Smooth muscle cell (in vitro differentiated cells): ENCODE data around the gene FYCO1. TPM values are rescaled to one million over a fixed set of nuclear protein-coding genes. Genes with fewer than 3 reads are reported as not detected.

ENCODE experiments used
- DNase-seq: peaks from one replicate; lab custom pipeline; 2025; ENCODE audit not compliant: unreplicated experiment; lab: John Stamatoyannopoulos, UW
- H2AFZ ChIP-seq: fragments of 200-600 bp; sonication (generic); 2 replicates; pipeline ENCODE4 v1.6.0; 2016; ENCODE audit warnings: antibody characterized with exemption, low read depth, mild to moderate bottlenecking
- H3F3A ChIP-seq: fragments of 200-600 bp; sonication (generic); 2 replicates; pipeline ENCODE4 v1.6.0; 2017; ENCODE audit warnings: antibody characterized with exemption, low read depth
- H3K27ac ChIP-seq: fragments of 200-600 bp; sonication (generic); 2 replicates; pipeline ENCODE4 v1.5.1; 2016; ENCODE audit warnings: low read depth, mild to moderate bottlenecking
- H3K27me3 ChIP-seq: fragments of 200-600 bp; sonication (generic); 2 replicates; pipeline ENCODE4 v1.6.1; 2016; ENCODE audit warnings: low read depth, mild to moderate bottlenecking
- H3K36me3 ChIP-seq: fragments of 200-600 bp; sonication (generic); 2 replicates; pipeline ENCODE4 v1.5.1; 2016; ENCODE audit warnings: low read depth
- H3K4me1 ChIP-seq: fragments of 200-600 bp; sonication (generic); 2 replicates; pipeline ENCODE4 v1.5.1; 2016; ENCODE audit warnings: low read depth
- H3K4me2 ChIP-seq: fragments of 200-600 bp; sonication (generic); 2 replicates; pipeline ENCODE4 v1.6.0; 2016; ENCODE audit warnings: mild to moderate bottlenecking
- H3K4me3 ChIP-seq: fragments of 200-600 bp; sonication (generic); 2 replicates; pipeline ENCODE4 v1.5.1; 2016; ENCODE audit warnings: mild to moderate bottlenecking
- H3K79me2 ChIP-seq: fragments of 200-600 bp; sonication (generic); 2 replicates; pipeline ENCODE4 v1.6.0; 2016; ENCODE audit warnings: low read depth, mild to moderate bottlenecking
- H3K9ac ChIP-seq: fragments of 200-600 bp; sonication (generic); 2 replicates; pipeline ENCODE4 v1.6.0; 2016; ENCODE audit warnings: low read depth
- H3K9me3 ChIP-seq: fragments of 200-600 bp; sonication (generic); replicated peaks from 2 replicates; pipeline ENCODE4 v1.5.1; 2016; ENCODE audit warnings: low read depth
- H4K20me1 ChIP-seq: fragments of 200-600 bp; sonication (generic); 2 replicates; pipeline ENCODE4 v1.6.0; 2016; ENCODE audit warnings: low read depth
- CTCF ChIP-seq: fragments of 200-600 bp; sonication (generic); IDR thresholded peaks from 2 replicates; pipeline ENCODE4 v1.5.1; 2017; ENCODE audit warnings: borderline replicate concordance, mild to moderate bottlenecking, antibody characterized with exemption; ENCODE audit not compliant: insufficient read depth, poor library complexity, severe bottlenecking
- WGBS: methylation state at CpG from one replicate; pipeline ENCODE4 v1.1.7; 2016; ENCODE audit warnings: low lambda C conversion rate; 5-methylcytosine and 5-hydroxymethylcytosine counted together
- polyA plus RNA-seq: library from polyadenylated mRNA; unstranded; fragments of >200 nt; fragmentation: Nextera tagmentation; extraction: Ambion mirVana; gene quantifications from 2 replicates; pipeline ENCODE4 v1.2.1, GENCODE V29; 2016
- total RNA-seq: library from RNA; depleted of rRNA; stranded (reverse); fragments of >200 nt; gene quantifications from 2 replicates; pipeline ENCODE4 v1.2.3, GENCODE V29; 2014

FYCO1 gene
- total and polyA plus RNA-seq, 2 experiments from 2014 or later = 7.4 to 20.9 TPM

GRCh38 chr3:46024131-46024530, 28.5 kb upstream of the FYCO1 start:
- TF ChIP-seq CTCF = no peak
- Histone ChIP-seq H3K27ac (no peak overlapping the region), H3K4me2 (no peak overlapping the region), H3K36me3 (no peaks in the 10 kb centered on the region), H3K9me3 (no peaks in the 10 kb centered on the region), H3F3A (peaks cover 5% of the 10 kb centered on the region), H3K9ac (no peak overlapping the region), H3K4me3 (no peak overlapping the region), H4K20me1 (no peaks in the 10 kb centered on the region), H3K27me3 (no peaks in the 10 kb centered on the region), H3K4me1 (no peaks in the 10 kb centered on the region), H3K79me2 (no peaks in the 10 kb centered on the region), H2AFZ (no peak overlapping the region)
- no peak for DNase-seq
- 67% methylated on average over 3 of the region's 3 CpGs for WGBS

GRCh38 chr3:46022909-46023785, 27.5 kb upstream of the FYCO1 start:
- Histone ChIP-seq H3K4me3 (no peak overlapping the region), H3K79me2 (no peaks in the 10 kb centered on the region), H3F3A (no peaks in the 10 kb centered on the region), H3K36me3 (no peaks in the 10 kb centered on the region), H3K27ac (no peak overlapping the region), H3K4me1 (no peaks in the 10 kb centered on the region), H4K20me1 (no peaks in the 10 kb centered on the region), H3K9me3 (no peaks in the 10 kb centered on the region), H2AFZ (peak overlapping the region; percentile 43), H3K27me3 (no peaks in the 10 kb centered on the region), H3K9ac (no peak overlapping the region), H3K4me2 (no peak overlapping the region)
- no peak for TF ChIP-seq CTCF
- no peak for DNase-seq
- 93% methylated on average over 34 of the region's 34 CpGs for WGBS

- H4K20me1 ChIP-seq = no peaks in the 10 kb centered on the region
- no peak overlapping the region for H3K27ac ChIP-seq
- no peak overlapping the region for H3K4me3 ChIP-seq
- 95% methylated on average over 8 of the region's 8 CpGs for WGBS
- H3K36me3 ChIP-seq = no peaks in the 10 kb centered on the region
- H2AFZ ChIP-seq = no peak overlapping the region
- TF ChIP-seq CTCF = no peak
- no peak for DNase-seq
- no peaks in the 10 kb centered on the region for H3K27me3 ChIP-seq
- no peak overlapping the region for H3K4me2 ChIP-seq
- no peaks in the 10 kb centered on the region for H3F3A ChIP-seq
- H3K9me3 ChIP-seq = no peaks in the 10 kb centered on the region
- H3K9ac ChIP-seq = no peak overlapping the region
- no peaks in the 10 kb centered on the region for H3K4me1 ChIP-seq
- no peaks in the 10 kb centered on the region for H3K79me2 ChIP-seq
Observed at GRCh38 chr3:46021516-46021915, 25.9 kb upstream of the FYCO1 start.
